Neural crest cell (in vitro differentiated cells): ENCODE data around the gene RPL36. TPM values are rescaled to one million over a fixed set of nuclear protein-coding genes. Genes with fewer than 3 reads are reported as not detected.
"Not testable (repeated sequence)": the region's sequence is repeated elsewhere in the genome, so short reads cannot be mapped to it uniquely, and the experiment has no call there.

Source experiments
- DNase-seq: peaks from one replicate; pipeline ENCODE4 v3.0.0; 2021; ENCODE audit warnings: low read depth, mixed read lengths, low spot score
- H3K27ac Mint-ChIP-seq: one replicate; pipeline ENCODE4 v1.8.0; 2021; ENCODE audit warnings: mild to moderate bottlenecking, mixed read lengths; ENCODE audit not compliant: unreplicated experiment
- H3K27me3 Mint-ChIP-seq: 2 replicates; pipeline ENCODE4 v1.8.0; 2021; ENCODE audit warnings: low read depth, mild to moderate bottlenecking, mixed read lengths
- H3K36me3 Mint-ChIP-seq: 2 replicates; pipeline ENCODE4 v1.8.0; 2021; ENCODE audit warnings: low read depth, mild to moderate bottlenecking, mixed read lengths
- H3K4me1 Mint-ChIP-seq: 2 replicates; pipeline ENCODE4 v1.8.0; 2021; ENCODE audit warnings: mixed read lengths
- H3K4me3 Mint-ChIP-seq: one replicate; pipeline ENCODE4 v1.8.0; 2021; ENCODE audit warnings: mild to moderate bottlenecking, mixed read lengths
- H3K9me3 Mint-ChIP-seq: 2 replicates; pipeline ENCODE4 v1.8.0; 2021; ENCODE audit warnings: mixed read lengths
- CTCF ChIP-seq: fragments of 200-600 bp; sonication (generic); conservative IDR thresholded peaks from 2 replicates; pipeline ENCODE4 v1.5.0; 2021; ENCODE audit warnings: antibody characterized with exemption, mild to moderate bottlenecking
- total RNA-seq: library from RNA; stranded (reverse); gene quantifications from 2 replicates; pipeline ENCODE4 v1.2.1, GENCODE V29; 2021

The RPL36 gene
- total RNA-seq, 1 donor from 2014 or later, result 1,029 TPM

DNA sequence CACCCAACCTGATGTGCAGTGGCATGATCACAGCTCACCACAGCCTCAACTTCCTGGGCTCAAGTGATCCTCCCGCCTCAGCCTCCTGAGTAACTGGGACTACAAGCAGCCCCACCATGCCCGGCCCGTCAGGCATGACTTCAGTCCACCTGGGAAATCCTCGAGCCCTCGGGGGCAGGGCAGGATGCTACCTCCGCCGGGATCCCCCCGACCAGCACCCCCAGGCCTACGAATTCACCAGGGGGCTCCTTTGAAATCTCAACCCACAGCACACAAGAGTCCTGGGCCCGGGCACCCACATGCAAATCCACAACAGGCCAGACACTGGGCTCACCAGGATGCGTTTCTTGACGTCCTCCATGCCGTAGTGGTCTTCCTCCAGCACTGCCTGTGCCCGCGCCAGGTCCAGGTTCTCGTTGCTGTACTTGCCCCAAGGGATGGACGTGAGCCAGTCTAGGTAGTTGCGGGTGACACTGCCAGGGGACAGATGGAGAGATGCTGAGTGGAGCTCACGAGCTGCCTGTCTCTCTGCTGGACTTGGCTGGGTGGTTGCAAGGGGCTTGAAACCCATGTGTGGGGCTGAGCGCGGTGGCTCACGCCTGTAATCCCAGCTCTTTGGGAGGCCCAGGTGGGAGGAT is 10.5 kb downstream of the RPL36 start:
- Mint-ChIP-seq H3K4me3 (no peak overlapping the region), H3K27ac (no peak overlapping the region), H3K27me3 (peaks cover 8% of the 10 kb centered on the region), H3K4me1 (no peaks in the 10 kb centered on the region), H3K36me3 (peaks cover 15% of the 10 kb centered on the region), H3K9me3 (no peaks in the 10 kb centered on the region)
- no peak for DNase-seq
- TF ChIP-seq CTCF, result no peak

DNA sequence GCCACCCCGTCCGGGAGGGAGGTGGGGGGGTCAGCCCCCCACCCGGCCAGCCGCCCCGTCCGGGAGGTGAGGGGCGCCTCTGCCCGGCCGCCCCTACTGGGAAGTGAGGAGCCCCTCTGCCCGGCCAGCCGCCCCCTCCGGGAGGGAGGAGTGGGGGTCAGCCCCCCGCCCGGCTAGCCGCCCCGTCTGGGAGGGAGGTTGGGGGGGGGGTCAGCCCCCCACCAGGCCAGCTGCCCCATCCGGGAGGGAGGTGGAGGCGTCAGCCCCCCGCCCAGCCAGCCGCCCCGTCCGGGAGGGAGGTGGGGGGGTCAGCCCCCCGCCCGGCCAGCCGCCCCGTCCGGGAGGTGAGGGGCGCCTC is 11.9 kb downstream of the RPL36 start:
- H3K27ac Mint-ChIP-seq, H3K27me3 Mint-ChIP-seq, DNase-seq, H3K9me3 Mint-ChIP-seq, H3K4me1 Mint-ChIP-seq, H3K4me3 Mint-ChIP-seq: not testable (repeated sequence)
- peaks cover 15% of the 10 kb centered on the region for H3K36me3 Mint-ChIP-seq

DNA sequence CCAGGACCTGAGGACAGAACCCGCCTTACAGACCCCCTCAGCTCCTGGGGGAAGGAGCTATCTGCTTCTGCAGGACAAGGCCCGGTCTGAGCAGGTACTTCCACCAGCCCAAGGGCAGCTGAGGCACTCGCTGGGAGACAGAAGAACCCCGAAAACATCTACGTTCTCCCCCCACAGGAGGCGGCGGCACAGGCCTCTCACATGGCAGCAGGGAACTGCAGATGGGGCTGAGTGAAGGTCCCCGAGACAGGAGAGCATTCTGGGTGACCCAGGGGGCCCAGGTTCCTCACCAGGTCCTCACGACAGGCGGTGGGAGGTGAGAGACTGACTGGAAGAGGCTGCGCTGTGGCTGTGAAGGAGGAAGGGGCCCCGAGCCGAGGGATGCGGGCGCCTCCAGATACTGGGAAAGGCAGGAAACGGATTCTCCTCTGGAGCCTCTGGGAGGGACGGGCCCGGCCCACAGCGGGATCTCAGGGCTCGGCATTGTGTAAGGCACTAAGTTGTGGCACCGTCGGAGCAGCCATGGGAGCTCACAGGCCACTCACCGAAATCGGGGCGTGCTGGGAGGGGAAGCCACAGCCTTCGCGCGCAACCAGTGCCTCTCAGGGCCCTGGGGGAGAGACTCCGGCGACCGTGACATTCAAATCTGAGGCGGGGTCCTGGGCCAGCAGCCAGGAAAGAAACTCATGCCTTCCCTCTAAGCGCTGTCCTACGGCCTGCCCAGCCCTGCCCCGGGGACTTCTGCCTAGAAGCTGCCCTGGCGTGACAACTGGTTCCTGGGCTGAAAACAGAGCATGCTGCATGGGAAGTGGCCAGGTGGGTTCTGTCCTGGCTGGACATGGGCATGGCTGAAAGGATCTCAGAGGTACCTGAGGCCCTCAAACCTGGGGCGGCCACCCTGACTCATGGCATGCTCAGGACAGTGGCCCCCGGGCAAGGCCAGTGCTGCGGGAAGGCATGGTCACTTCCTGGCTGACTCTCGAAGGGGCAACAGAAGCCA is 14.0 kb downstream of the RPL36 start:
- Mint-ChIP-seq H3K27me3 (no peaks in the 10 kb centered on the region), H3K9me3 (no peaks in the 10 kb centered on the region), H3K27ac (no peak overlapping the region), H3K4me1 (no peaks in the 10 kb centered on the region), H3K36me3 (peaks cover 15% of the 10 kb centered on the region), H3K4me3 (no peak overlapping the region)
- TF ChIP-seq CTCF, result no peak
- no peak for DNase-seq

DNA sequence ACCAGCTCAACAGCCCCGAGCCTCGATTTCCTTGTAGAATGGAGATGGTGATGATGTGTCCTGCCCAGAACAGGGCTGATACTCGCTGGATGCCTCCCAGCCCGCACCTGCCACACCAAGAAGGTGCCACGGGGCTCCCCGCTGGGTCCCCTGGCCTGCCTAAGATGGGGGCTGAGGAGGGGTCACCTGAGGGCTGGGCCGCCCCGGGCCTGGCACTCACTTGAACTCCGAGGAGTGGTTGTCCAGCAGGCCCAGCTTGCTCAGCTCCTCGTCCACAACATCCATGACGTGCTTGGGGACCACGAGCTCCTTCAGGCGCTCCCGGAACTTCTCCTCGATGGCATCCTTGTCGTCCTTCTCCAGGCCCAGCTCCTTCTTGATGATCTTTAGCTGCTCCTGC is 15.5 kb downstream of the RPL36 start:
- no peaks in the 10 kb centered on the region for H3K27me3 Mint-ChIP-seq
- H3K4me1 Mint-ChIP-seq, result no peaks in the 10 kb centered on the region
- TF ChIP-seq CTCF, result no peak
- no peak overlapping the region for H3K4me3 Mint-ChIP-seq
- no peak overlapping the region for H3K27ac Mint-ChIP-seq
- no peak for DNase-seq
- H3K36me3 Mint-ChIP-seq, result peaks cover 13% of the 10 kb centered on the region
- no peaks in the 10 kb centered on the region for H3K9me3 Mint-ChIP-seq

DNA sequence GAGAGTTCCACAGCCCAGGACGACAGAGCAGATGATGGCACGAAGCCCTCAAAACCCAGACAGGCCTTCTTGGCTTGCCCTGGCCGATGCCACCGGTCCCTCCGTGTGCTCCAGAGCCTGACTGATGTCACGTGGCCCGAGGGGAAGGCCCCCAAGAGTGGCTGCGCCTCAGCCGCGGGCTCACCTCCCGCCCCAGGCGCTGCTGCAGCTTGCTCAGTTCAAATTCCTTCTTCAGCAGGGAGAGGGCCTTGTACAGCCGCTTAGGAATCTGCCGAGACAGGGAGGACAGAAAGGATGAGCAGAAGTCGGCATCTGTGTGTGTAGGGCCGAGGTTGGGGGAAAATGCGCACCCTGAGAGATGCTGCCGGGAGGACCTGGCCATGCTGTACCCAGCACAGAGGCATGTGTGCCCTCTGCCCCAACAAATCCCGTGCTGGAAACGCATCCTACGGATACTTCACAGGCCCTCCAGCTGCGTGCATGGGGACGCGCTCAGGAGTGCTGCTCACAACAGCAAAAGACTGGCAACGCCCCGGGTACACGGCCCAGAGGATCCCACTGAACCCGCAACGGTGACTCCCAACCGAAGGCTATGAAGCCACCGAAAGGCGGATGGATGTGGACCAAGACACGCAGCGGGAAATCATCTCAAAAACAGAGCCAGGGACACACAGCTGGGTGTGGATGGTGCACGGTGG is 16.9 kb downstream of the RPL36 start:
- H3K4me1 Mint-ChIP-seq, result no peaks in the 10 kb centered on the region
- H3K27me3 Mint-ChIP-seq, result no peaks in the 10 kb centered on the region
- no peak overlapping the region for H3K27ac Mint-ChIP-seq
- H3K36me3 Mint-ChIP-seq, result peaks cover 6% of the 10 kb centered on the region
- H3K4me3 Mint-ChIP-seq, result no peak overlapping the region
- no peak for TF ChIP-seq CTCF
- no peaks in the 10 kb centered on the region for H3K9me3 Mint-ChIP-seq
- no peak for DNase-seq
